BJ (cell line): ENCODE data around the gene DNAH10. TPM values are rescaled to one million over a fixed set of nuclear protein-coding genes. Genes with fewer than 3 reads are reported as not detected.

Source experiments
- CTCF ChIA-PET: fragments of 350-600 bp; formaldehyde crosslinking; extraction: SDS; loops from one replicate; lab custom pipeline; 2021; ENCODE audit warnings: antibody characterized with exemption, inconsistent platforms; lab: Yijun Ruan, JAX
- POLR2A ChIA-PET: fragments of 300-600 bp; sonication (Branson Sonifier 250); formaldehyde crosslinking; extraction: SDS; loops from one replicate; lab custom pipeline; 2021; ENCODE audit warnings: antibody characterized with exemption; lab: Charles Lee
- DNase-seq: peaks from one replicate; pipeline ENCODE4 v3.0.0-alpha.2; 2011; ENCODE audit warnings: low read depth
- H3K27me3 ChIP-seq: 2 replicates; pipeline ENCODE4 v1.6.0; 2011; ENCODE audit warnings: low read length; ENCODE audit not compliant: control insufficient read depth, insufficient read depth
- H3K36me3 ChIP-seq: 2 replicates; pipeline ENCODE4 v1.5.1; 2011; ENCODE audit warnings: low read length; ENCODE audit not compliant: control insufficient read depth, insufficient read depth
- H3K4me3 ChIP-seq: 2 replicates; pipeline ENCODE4 v1.5.1; 2011; ENCODE audit warnings: low read depth, mild to moderate bottlenecking, control low read depth, low read length
- polyA plus RNA-seq: library from polyadenylated mRNA; depleted of rRNA; stranded (reverse); fragments of >200 nt; gene quantifications from 2 replicates; pipeline ENCODE4 v1.2.3, GENCODE V29; 2011
- TF ChIP-seq, protein P1 (sequence below): IDR thresholded peaks from 2 replicates; pipeline ENCODE4 v1.5.1; 2011; ENCODE audit warnings: low read depth, mild to moderate bottlenecking, control low read depth, inconsistent platforms, low read length, moderate library complexity; ENCODE audit not compliant: insufficient read depth

Gene DNAH10
- polyA plus RNA-seq, 1 experiment, result 0.61 TPM

DNA sequence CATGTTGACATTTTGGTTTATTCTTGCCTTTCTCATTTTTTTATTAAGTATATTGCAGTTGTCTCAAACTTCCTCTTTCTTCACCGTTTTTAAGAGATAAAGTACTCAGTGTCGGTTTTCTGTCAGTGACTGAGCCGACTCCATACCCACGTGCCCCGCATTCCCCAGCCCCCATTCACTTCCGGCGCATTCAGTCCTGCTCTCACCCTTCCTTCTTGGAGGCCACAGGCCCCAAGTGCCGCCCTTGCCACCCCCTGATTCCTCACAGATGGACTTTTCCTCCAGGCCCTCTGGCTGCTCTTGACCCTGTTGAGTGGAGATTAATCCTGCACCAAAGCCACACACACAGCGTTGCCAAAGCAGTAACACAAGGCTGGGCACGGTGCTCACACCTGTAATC, 19.1 kb upstream of the DNAH10 start:
- H3K4me3 ChIP-seq, result no peak overlapping the region
- CTCF ChIA-PET, result no interaction called here
- TF ChIP-seq, protein P1, sequence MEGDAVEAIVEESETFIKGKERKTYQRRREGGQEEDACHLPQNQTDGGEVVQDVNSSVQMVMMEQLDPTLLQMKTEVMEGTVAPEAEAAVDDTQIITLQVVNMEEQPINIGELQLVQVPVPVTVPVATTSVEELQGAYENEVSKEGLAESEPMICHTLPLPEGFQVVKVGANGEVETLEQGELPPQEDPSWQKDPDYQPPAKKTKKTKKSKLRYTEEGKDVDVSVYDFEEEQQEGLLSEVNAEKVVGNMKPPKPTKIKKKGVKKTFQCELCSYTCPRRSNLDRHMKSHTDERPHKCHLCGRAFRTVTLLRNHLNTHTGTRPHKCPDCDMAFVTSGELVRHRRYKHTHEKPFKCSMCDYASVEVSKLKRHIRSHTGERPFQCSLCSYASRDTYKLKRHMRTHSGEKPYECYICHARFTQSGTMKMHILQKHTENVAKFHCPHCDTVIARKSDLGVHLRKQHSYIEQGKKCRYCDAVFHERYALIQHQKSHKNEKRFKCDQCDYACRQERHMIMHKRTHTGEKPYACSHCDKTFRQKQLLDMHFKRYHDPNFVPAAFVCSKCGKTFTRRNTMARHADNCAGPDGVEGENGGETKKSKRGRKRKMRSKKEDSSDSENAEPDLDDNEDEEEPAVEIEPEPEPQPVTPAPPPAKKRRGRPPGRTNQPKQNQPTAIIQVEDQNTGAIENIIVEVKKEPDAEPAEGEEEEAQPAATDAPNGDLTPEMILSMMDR, result no peak
- no peak for DNase-seq
- H3K27me3 ChIP-seq, result no peaks in the 10 kb centered on the region
- POLR2A ChIA-PET, result no interaction called here
- H3K36me3 ChIP-seq, result peaks cover 14% of the 10 kb centered on the region

DNA sequence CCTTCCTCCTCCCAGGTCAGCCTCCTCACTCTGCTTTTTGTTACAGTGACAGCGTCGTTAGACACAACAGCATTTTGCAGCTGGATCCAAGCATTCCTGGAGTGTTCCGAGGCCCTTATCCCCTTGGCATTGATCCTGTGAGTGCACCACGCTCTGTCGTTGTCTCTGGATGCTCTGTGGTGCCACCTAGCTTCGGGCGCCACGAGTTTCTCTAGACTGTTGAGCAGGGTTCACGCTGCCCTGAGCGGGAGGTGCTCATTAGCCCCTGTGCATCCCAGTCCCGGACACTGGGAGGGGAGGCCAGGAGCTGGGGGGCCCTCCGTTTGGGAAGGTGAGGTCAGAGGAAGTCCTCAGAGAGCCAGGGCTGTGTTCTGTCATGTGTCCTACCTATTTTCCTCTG, 17.3 kb upstream of the DNAH10 start:
- no peaks in the 10 kb centered on the region for H3K27me3 ChIP-seq
- peaks cover 16% of the 10 kb centered on the region for H3K36me3 ChIP-seq
- H3K4me3 ChIP-seq, result no peak overlapping the region
- ChIA-PET POLR2A (interaction anchor here (0.6 kb wide), 1 partner anchor 33 kb away, joined by 3 read pairs; the partner anchor contains the start of gene ATP6V0A2), CTCF (no interaction called here)
- TF ChIP-seq, protein P1, result no peak
- DNase-seq, result no peak

DNA sequence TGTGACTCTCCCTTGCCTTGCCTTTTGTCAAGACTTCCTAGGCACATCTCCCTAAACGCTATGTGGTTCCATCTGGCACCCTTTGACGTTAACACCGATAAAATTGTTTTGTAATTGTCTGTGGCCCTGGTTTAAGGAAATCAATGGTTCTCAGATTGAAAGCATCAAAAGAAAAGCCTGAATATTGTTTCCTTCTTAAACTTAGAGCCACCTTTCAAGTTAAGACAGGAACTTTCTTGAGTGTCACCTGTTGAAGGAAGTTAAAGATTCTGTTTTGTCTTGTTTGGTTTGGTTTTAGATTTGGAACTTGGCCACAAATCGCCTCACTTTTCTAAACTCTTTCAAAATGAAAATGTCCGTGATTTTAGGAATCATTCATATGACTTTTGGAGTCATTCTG, 14.8 kb upstream of the DNAH10 start:
- TF ChIP-seq, protein P1, result no peak
- Histone ChIP-seq H3K36me3 (peaks cover 10% of the 10 kb centered on the region), H3K27me3 (no peaks in the 10 kb centered on the region), H3K4me3 (no peak overlapping the region)
- ChIA-PET POLR2A (no interaction called here), CTCF (interaction anchor here (1.2 kb wide), 1 partner anchor 10 kb away, joined by 4 read pairs; no protein-coding TSS in a partner anchor)
- no peak for DNase-seq

DNA sequence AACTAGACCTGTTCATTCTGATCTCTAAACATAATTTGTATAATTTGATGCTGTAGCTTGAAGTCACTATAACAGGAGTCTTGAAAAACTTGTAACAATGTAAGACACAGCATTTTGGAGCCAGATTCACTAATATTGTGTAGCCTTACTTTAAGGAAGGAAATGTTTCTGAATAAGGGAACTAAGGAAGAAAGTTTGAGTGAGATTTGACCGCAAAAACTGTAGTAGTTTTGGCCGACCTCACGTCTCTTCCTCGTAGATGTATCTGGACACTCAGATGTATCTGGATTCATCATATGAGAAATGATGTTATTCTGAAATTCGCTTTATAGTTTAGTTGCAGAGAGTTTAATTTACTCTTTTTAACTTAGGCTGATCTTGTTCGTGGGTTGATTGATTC, 13.9 kb upstream of the DNAH10 start:
- ChIA-PET CTCF (interaction anchor here (1.2 kb wide), 1 partner anchor 11 kb away, joined by 4 read pairs; no protein-coding TSS in a partner anchor), POLR2A (no interaction called here)
- Histone ChIP-seq H3K27me3 (no peaks in the 10 kb centered on the region), H3K36me3 (peaks cover 10% of the 10 kb centered on the region), H3K4me3 (no peak overlapping the region)
- no peak for DNase-seq
- TF ChIP-seq, protein P1, result no peak

DNA sequence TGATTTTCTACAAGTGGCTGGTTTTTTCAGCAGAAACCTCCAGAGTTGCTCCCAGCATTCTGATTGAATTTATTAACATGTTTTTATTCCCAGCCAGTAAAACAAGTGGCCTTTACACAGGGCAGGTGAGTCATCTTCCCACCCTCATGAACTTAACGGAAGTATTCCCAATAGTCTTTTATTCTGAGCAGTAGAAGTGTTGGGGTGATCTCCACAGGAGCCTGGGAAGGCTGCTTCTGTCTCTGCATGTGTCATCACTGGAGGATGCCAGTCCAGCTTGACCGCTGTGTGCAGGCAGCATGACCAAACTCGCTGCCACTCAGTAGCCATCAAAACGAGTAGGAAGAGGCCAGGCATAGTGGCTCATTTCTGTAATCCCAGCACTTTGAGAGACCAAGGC, 13.4 kb upstream of the DNAH10 start:
- POLR2A ChIA-PET, result no interaction called here
- Histone ChIP-seq H3K27me3 (no peaks in the 10 kb centered on the region), H3K36me3 (peaks cover 10% of the 10 kb centered on the region), H3K4me3 (no peak overlapping the region)
- CTCF ChIA-PET, result interaction anchor here (1.0 kb wide), 1 partner anchor 88 kb away, joined by 4 read pairs; no protein-coding TSS in a partner anchor
- no peak for DNase-seq
- TF ChIP-seq, protein P1, result no peak
